Measurements from ENCODE around the gene ALG12. TPM values are rescaled to one million over a fixed set of nuclear protein-coding genes. Genes with fewer than 3 reads are reported as not detected.

The ALG12 gene
- total RNA-seq, result 25.9 TPM
- long read RNA-seq, full-length matches to known transcripts, result 25 of 44 reads
- long read RNA-seq, partial matches to known transcripts, result 10 of 44 reads
- long read RNA-seq, other reads (novel, unspliced or antisense), result 9 of 44 reads

DNA sequence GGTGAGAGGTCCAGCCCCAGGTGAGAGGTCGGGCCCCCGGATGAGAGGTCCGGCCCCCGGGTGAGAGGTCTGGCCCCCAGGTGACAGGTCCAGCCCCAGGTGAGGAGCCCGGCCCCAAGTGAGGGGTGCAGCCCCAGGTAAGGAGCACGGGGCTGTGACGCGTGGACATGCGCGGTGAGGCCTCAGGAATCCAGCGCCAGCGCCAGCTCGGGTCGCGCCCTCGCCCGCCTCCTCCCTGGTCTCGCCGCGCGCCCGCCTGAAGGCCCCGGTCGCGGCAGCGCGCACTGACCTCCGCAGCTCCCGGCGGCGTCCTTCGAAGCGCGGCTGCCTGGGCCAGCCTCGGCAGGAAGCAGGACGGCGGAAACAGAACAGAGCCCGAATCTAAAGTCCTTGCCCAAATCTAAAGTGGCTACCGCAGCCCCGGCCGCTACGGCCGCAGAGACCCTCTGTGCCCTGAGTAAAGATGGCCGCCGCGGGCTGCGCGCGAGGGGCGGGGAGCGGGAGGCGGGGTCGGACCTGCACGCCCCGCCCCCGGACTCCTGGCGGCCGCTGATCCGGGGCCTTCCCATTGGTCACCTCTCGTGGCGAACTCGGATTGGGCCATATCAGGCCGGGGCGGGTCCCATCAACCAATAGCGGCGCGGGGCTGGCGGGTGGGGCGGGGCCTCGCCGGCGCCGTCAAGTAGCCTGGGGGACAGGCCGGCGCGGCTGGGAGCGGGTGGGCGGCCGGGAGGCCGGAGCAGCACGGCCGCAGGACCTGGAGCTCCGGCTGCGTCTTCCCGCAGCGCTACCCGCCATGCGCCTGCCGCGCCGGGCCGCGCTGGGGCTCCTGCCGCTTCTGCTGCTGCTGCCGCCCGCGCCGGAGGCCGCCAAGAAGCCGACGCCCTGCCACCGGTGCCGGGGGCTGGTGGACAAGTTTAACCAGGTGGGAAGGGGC is at the start of gene ALG12, which contains the start of gene CRELD2:
Gene ALG12, minus strand, starts transcription at position 465 of the 937 bp plus-strand sequence. CDS start 4,673 bp downstream, outside the sequence.
Gene CRELD2, plus strand, starts transcription at position 661 of the 937 bp plus-strand sequence. Its CDS starts 136 bp downstream, at position 797.
- TF ChIP-seq CTCF (IDR thresholded peaks at IDR 0.05), result no peak
- Histone ChIP-seq H3K4me3 (peak within 1 kb of the TSS; percentile 90), H3K27me3 (ENCODE audit: low read depth) (no peaks in the 10 kb centered on the region), H3K9me3 (no peaks in the 10 kb centered on the region), H3K4me1 (peaks cover 23% of the 10 kb centered on the region), H3K27ac (peak within 1 kb of the TSS; percentile 97), H3K36me3 (peaks cover 28% of the 10 kb centered on the region)
- intact Hi-C loops (cut with DNase I), result no loop called here
- DNase-seq, result peak; percentile 98
- ATAC-seq, result peak; percentile 98

- no peak for TF ChIP-seq CTCF (IDR thresholded peaks at IDR 0.05)
- peak overlapping the region; percentile 95 for H3K4me3 ChIP-seq
- peaks cover 87% of the 10 kb centered on the region for H3K4me1 ChIP-seq
- peaks cover 28% of the 10 kb centered on the region for H3K36me3 ChIP-seq
- H3K27ac ChIP-seq, result peak overlapping the region; percentile 90
- no peaks in the 10 kb centered on the region for H3K9me3 ChIP-seq
- no peaks in the 10 kb centered on the region for H3K27me3 ChIP-seq (ENCODE audit: low read depth)
- DNase-seq (peak; percentile 77), ATAC-seq (peak in 1 of 2 donors; percentile 0)
- intact Hi-C loops (cut with DNase I), result no loop called here
These were observed 49.5 kb upstream of the ALG12 start for GRCh38 chr22:49967706-49968208.

DNA sequence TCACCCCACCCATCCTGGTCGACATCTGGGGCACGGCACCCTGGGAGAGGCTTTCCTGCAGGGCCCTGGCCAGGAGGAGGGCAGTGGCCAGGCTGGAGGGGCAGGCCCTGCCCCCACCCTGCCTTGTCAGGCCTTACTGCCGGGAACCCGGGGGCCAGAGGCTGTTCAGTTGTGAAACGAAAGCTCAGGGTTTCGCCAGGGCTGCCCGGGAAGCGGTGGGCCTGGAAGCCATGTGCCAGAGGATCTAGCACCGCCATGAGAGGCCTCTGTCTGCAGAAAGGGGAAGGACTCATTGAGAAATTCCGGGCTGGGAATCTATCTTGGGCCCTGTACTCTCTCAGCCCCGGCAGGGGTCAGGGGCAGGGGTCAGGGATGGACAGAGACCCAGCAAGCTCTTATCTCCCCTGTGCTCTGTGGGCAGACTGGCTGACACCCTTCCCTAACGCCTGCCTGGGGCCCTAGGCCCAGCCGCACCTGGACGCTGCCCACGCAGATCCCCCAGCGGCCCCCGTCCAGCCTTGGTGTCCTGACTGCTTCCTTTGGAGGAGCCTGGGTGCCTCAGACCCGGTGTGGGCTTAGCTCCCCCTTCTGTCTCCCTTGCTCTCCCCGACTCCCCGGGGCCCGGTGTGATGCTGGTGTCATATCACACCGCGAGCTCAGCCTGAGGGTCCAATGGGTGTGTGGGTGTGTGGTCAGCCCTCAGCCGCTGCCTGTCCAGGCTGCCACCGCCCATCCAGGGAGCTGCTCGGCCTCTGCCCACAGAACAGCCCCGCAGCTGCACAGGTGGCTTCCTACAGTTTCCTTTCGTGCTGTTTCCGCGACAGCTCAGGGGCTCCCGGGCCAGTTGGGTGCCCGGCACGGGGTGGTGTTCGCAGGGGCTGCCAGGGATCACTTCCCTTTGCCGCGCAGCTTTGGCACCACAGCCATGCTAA is 48.8 kb upstream of the ALG12 start:
- intact Hi-C loops (cut with DNase I), result no loop called here
- ATAC-seq (peak; percentile 0 to 12), DNase-seq (peak; percentile 87)
- no peak for TF ChIP-seq CTCF (IDR thresholded peaks at IDR 0.05)
- Histone ChIP-seq H3K27ac (peak overlapping the region; percentile 90), H3K4me3 (peak overlapping the region; percentile 95), H3K9me3 (no peaks in the 10 kb centered on the region), H3K4me1 (peaks cover 86% of the 10 kb centered on the region), H3K27me3 (ENCODE audit: low read depth) (no peaks in the 10 kb centered on the region), H3K36me3 (peaks cover 33% of the 10 kb centered on the region)

DNA sequence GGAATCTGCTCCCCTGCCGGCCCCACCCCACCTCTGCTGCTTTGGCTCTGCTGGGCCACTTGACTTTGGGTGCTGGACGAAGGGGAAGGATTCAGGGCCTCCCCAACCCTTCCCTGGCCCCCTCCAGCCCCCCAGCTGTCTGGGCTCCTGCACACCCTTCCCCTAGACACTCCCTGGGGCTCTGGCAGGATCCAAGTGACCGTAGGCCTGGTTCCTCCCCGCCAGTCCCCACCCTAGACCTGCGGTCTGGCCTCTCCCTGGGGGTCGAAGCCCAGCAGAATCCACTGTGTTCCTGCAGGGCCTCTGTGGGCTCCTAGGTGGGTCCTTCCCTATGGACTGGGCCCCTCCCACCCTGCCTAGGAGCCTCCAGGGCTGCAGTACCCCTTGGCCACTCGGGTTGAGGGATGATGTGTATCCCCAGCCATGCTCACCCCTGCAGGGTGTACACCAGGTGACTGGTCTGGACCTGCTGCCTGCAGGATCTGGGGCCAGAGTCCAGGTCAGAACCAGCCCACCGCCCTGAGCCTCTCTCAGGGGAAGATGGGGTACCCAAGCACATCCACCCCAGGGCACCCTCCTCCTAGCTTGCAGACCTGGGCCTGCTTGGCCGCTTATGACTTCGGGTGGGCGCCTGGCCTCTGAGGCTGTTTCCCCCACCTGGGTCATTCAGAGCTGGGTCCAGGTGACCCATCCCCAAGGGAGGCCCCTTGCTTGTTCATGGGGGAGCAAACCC is 48.0 kb upstream of the ALG12 start:
- no peaks in the 10 kb centered on the region for H3K27me3 ChIP-seq (ENCODE audit: low read depth)
- H3K27ac ChIP-seq, result peak overlapping the region; percentile 90
- TF ChIP-seq CTCF (IDR thresholded peaks at IDR 0.05), result no peak
- DNase-seq, result no peak
- no peaks in the 10 kb centered on the region for H3K9me3 ChIP-seq
- peaks cover 80% of the 10 kb centered on the region for H3K4me1 ChIP-seq
- H3K4me3 ChIP-seq, result peak overlapping the region; percentile 95
- peaks cover 40% of the 10 kb centered on the region for H3K36me3 ChIP-seq
- intact Hi-C loops (cut with DNase I), result no loop called here
- no peak for ATAC-seq

All from lower lobe of right lung (tissue), 2 donors.